ENCODE results near the gene ZC3HAV1.

- no peak for TF ChIP-seq CTCF (IDR thresholded peaks at IDR 0.05)
- TF ChIP-seq POLR2A (IDR thresholded peaks at IDR 0.05), result no peak
These were observed 64.4 kb downstream of the ZC3HAV1 start for GRCh38 chr7:139044813-139045794.

Data from adrenal gland (tissue), 5 donors.